GM18498 (cell line): Measurements from ENCODE around the gene SMU1.
"Not testable (repeated sequence)": the region's sequence is repeated elsewhere in the genome, so short reads cannot be mapped to it uniquely, and the experiment has no call there.

Experiments
- ATAC-seq: cut with Tn5 transposase; IDR thresholded peaks from one replicate; pipeline ENCODE4 v1.9.1; 2021; ENCODE audit warnings: mild to moderate bottlenecking, moderate library complexity; ENCODE audit not compliant: unreplicated experiment

Gene SMU1

GRCh38 chr9:33014665-33015014, 61.8 kb downstream of the SMU1 start:
- no peak for ATAC-seq

GRCh38 chr9:33013962-33014664, 62.4 kb downstream of the SMU1 start:
- no peak for ATAC-seq

- no peak for ATAC-seq
Observed at GRCh38 chr9:33012328-33013069, 64.0 kb downstream of the SMU1 start.

GRCh38 chr9:33011831-33012230, 64.6 kb downstream of the SMU1 start:
- ATAC-seq = no peak

GRCh38 chr9:33007755-33008154, 68.7 kb downstream of the SMU1 start:
- no peak for ATAC-seq

GRCh38 chr9:33005335-33005734, 71.1 kb downstream of the SMU1 start:
- ATAC-seq = not testable (repeated sequence)

GRCh38 chr9:33000682-33001055, 75.8 kb downstream of the SMU1 start:
- ATAC-seq = not testable (repeated sequence)

GRCh38 chr9:32992595-32993238, 83.8 kb downstream of the SMU1 start:
- ATAC-seq = no peak

- no peak for ATAC-seq
Observed at GRCh38 chr9:32991897-32992594, 84.4 kb downstream of the SMU1 start.
